GM12878 (cell line): ENCODE measurements around the gene PLXNA2. TPM values are rescaled to one million over a fixed set of nuclear protein-coding genes. Genes with fewer than 3 reads are reported as not detected.

Source experiments
- ATAC-seq: fragments of 200-7000 bp; cut with Tn5 transposase; 3 replicates; pipeline ENCODE4 v1.9.1; 2020; ENCODE audit warnings: mild to moderate bottlenecking, moderate library complexity
- BruUV-seq: library from RNA; stranded (reverse); fragments of 400-500 nt; replicated peaks from 2 replicates; lab custom pipeline; 2021; lab: Mats Ljungman, UMichigan
- CTCF ChIA-PET: fragments of 300-600 bp; sonication (Branson Sonifier 250); formaldehyde crosslinking; extraction: SDS; loops from one replicate; lab custom pipeline; 2021; ENCODE audit warnings: inconsistent platforms; lab: Yijun Ruan, JAX
- POLR2A ChIA-PET: fragments of 350-600 bp; formaldehyde crosslinking; extraction: SDS; loops from one replicate; lab custom pipeline; 2021; ENCODE audit warnings: inconsistent platforms; lab: Charles Lee
- RAD21 ChIA-PET: fragments of 300-600 bp; sonication (Branson Sonifier 250); formaldehyde crosslinking; loops from one replicate; lab custom pipeline; 2023; ENCODE audit warnings: antibody characterized with exemption; ENCODE audit not compliant: unreplicated experiment; lab: Charles Lee
- SMC1A ChIA-PET: fragments of 300-600 bp; sonication (Branson Sonifier 250); formaldehyde crosslinking; loops from one replicate; lab custom pipeline; 2023; ENCODE audit not compliant: unreplicated experiment, uncharacterized antibody; lab: Charles Lee
- DNase-seq: peaks from one replicate; pipeline ENCODE4 v3.0.0-alpha.2; 2011; ENCODE audit warnings: low read depth, low spot score
- FAIRE-seq: peaks from 3 replicates; lab custom pipeline; 2011; peaks lifted over from hg19 to GRCh38; lab: Jason Lieb, UNC
- H2AFZ ChIP-seq: 2 replicates; pipeline ENCODE4 v1.6.0; 2011; ENCODE audit warnings: low read depth, low read length, control low read depth; ENCODE audit not compliant: control insufficient read depth
- H3K27ac ChIP-seq: 2 replicates; pipeline ENCODE4 v1.5.1; 2011; ENCODE audit warnings: control low read depth; ENCODE audit not compliant: control insufficient read depth, insufficient read depth
- H3K27me3 ChIP-seq, 2 experiments: replicated peaks in 1 of 2; 2 replicates each; pipeline versions ENCODE4 v1.6.0 to v1.6.1; 2011; ENCODE audit warnings: low read length in 1 of 2; ENCODE audit not compliant: control insufficient read depth in 2 of 2, insufficient read depth in 2 of 2
- H3K36me3 ChIP-seq, 2 experiments: 2 replicates each; pipeline ENCODE4 v1.5.1; 2011; ENCODE audit warnings: low read length in 1 of 2; ENCODE audit not compliant: control insufficient read depth in 2 of 2, insufficient read depth in 2 of 2
- H3K4me1 ChIP-seq: 2 replicates; pipeline ENCODE4 v1.6.1; 2011; ENCODE audit warnings: mild to moderate bottlenecking, low read length, moderate library complexity, mixed read lengths; ENCODE audit not compliant: control insufficient read depth, insufficient read depth
- H3K4me2 ChIP-seq: 2 replicates; pipeline ENCODE4 v1.6.0; 2011; ENCODE audit warnings: control low read depth; ENCODE audit not compliant: control insufficient read depth, insufficient read depth
- H3K4me3 ChIP-seq: fragments of 200-600 bp; sonication (generic); 2 replicates; pipeline ENCODE4 v1.5.1; 2016
- H3K79me2 ChIP-seq: 2 replicates; pipeline ENCODE4 v1.6.0; 2011; ENCODE audit warnings: low read length; ENCODE audit not compliant: control insufficient read depth, insufficient read depth
- H3K9ac ChIP-seq: 2 replicates; pipeline ENCODE4 v1.8.0; 2011; ENCODE audit warnings: low read length, control low read depth, mixed read lengths; ENCODE audit not compliant: control insufficient read depth, insufficient read depth
- H3K9me3 ChIP-seq: replicated peaks from 3 replicates; pipeline ENCODE4 v1.5.1; 2011; ENCODE audit warnings: mild to moderate bottlenecking, low read length; ENCODE audit not compliant: control insufficient read depth, insufficient read depth
- H4K20me1 ChIP-seq: 2 replicates; pipeline ENCODE4 v1.6.0; 2011; ENCODE audit not compliant: control insufficient read depth, insufficient read depth
- BACH1 ChIP-seq: fragments of 450-650 bp; IDR thresholded peaks from 2 replicates; pipeline ENCODE4 v1.6.1; 2017; ENCODE audit warnings: mild to moderate bottlenecking, borderline replicate concordance
- BCLAF1 ChIP-seq: fragments of 450-650 bp; IDR thresholded peaks from 2 replicates; pipeline ENCODE4 v1.6.1; 2017; ENCODE audit warnings: antibody characterized with exemption, mild to moderate bottlenecking, moderate library complexity
- E2F8 ChIP-seq: fragments of 450-650 bp; IDR thresholded peaks from 2 replicates; pipeline ENCODE4 v1.6.1; 2018; ENCODE audit warnings: mild to moderate bottlenecking, low read depth, moderate library complexity; ENCODE audit not compliant: partially characterized antibody
- EGR1 ChIP-seq, 2 experiments: IDR thresholded peaks; 1 replicate in 1 of 2; 2 replicates in 1 of 2; pipeline ENCODE4 v1.6.1; 2011 to 2012; ENCODE audit warnings: low read depth in 2 of 2, low read length in 2 of 2, borderline replicate concordance in 1 of 2, mild to moderate bottlenecking in 1 of 2, moderate library complexity in 1 of 2
- FOXM1 ChIP-seq: IDR thresholded peaks from 2 replicates; pipeline ENCODE4 v1.6.1; 2012; ENCODE audit warnings: low read depth, mild to moderate bottlenecking, inconsistent platforms, low read length, moderate library complexity
- IKZF2 ChIP-seq, 2 experiments: fragments of 450-650 bp; IDR thresholded peaks; 2 replicates each; pipeline ENCODE4 v1.6.1; 2017; ENCODE audit warnings: mild to moderate bottlenecking in 2 of 2, moderate library complexity in 2 of 2
- MEF2B ChIP-seq: fragments of 450-650 bp; IDR thresholded peaks from 2 replicates; pipeline ENCODE4 v1.6.1; 2018; ENCODE audit warnings: mild to moderate bottlenecking, moderate library complexity; ENCODE audit not compliant: partially characterized antibody, poor library complexity, severe bottlenecking
- MLLT1 ChIP-seq: fragments of 450-650 bp; IDR thresholded peaks from 2 replicates; pipeline ENCODE4 v1.6.1; 2016; ENCODE audit warnings: mild to moderate bottlenecking
- MYC ChIP-seq: IDR thresholded peaks from 2 replicates; pipeline ENCODE4 v1.6.1; 2011; ENCODE audit warnings: mild to moderate bottlenecking, low read length, moderate library complexity, inconsistent platforms; ENCODE audit not compliant: insufficient read depth, insufficient replicate concordance, insufficient read length, severe bottlenecking
- SMARCA5 ChIP-seq: fragments of 450-650 bp; IDR thresholded peaks from 2 replicates; pipeline ENCODE4 v1.6.1; 2017; ENCODE audit warnings: mild to moderate bottlenecking
- YY1 ChIP-seq: IDR thresholded peaks from 2 replicates; pipeline ENCODE4 v1.6.1; 2011; ENCODE audit warnings: low read depth, mild to moderate bottlenecking, low read length
- WGBS: methylation state at CpG from one replicate; pipeline ENCODE4 v1.1.6; 2016; ENCODE audit warnings: low lambda C conversion rate; ENCODE audit not compliant: insufficient replicate concordance, insufficient coverage; ENCODE audit errors: missing lambda C conversion rate; 5-methylcytosine and 5-hydroxymethylcytosine counted together
- in situ Hi-C: fragments of 300-500 bp; cut with MboI; formaldehyde crosslinking; loops from 9 replicates; pipeline ENCODE4 v1.14.3; 2018; ENCODE audit warnings: mixed read lengths
- intact Hi-C: fragments of 100-400 bp; cut with micrococcal nuclease; formaldehyde crosslinking; loops from one replicate; pipeline ENCODE4 v1.14.2; 2022; ENCODE audit not compliant: unreplicated experiment
- polyA plus RNA-seq, 11 experiments: library from polyadenylated mRNA; depleted of rRNA in 4 of 11; unstranded in 6 of 11; stranded (reverse) in 5 of 11; fragments of >200 nt; fragmentation: Nextera tagmentation in 4 of 11; fragmentation: Illumina TruSeq in 1 of 11; extraction: Ambion mirVana in 4 of 11; extraction: Trizol in 1 of 11; gene quantifications; 1 replicate in 1 of 11; 2 replicates in 10 of 11; pipeline versions ENCODE4 v1.2.1 to v1.2.3, GENCODE V29; 2011 to 2016; ENCODE audit warnings: inconsistent platforms in 2 of 11, missing spikeins in 2 of 11, low read depth in 1 of 11
- total RNA-seq, 4 experiments: library from RNA; depleted of rRNA in 3 of 4; stranded (reverse); fragments of >200 nt in 3 of 4; fragmentation: Illumina TruSeq in 1 of 4; extraction: Trizol in 1 of 4; gene quantifications; 2 replicates each; pipeline versions ENCODE4 v1.2.1 to v1.2.3, GENCODE V29; 2013 to 2021
- TF ChIP-seq, protein P1 (sequence below): IDR thresholded peaks from 2 replicates; pipeline ENCODE4 v1.6.1; 2012; ENCODE audit warnings: low read depth, low read length, improper control_type of control experiment
- TF ChIP-seq, protein P2 (sequence below): IDR thresholded peaks from 2 replicates; pipeline ENCODE4 v1.6.1; 2012; ENCODE audit warnings: low read depth, low read length, improper control_type of control experiment

PLXNA2 gene
- total and polyA plus RNA-seq, 10 of the 15 experiments (the other 5 are each of a cell fraction or from before 2014, with no cell fraction given): under 0.01 to 0.08 (median 0.07) TPM; not detected in 4

GRCh38 chr1:208127792-208128529, 116.2 kb downstream of the PLXNA2 start:
- DNase-seq: no peak
- WGBS: 17% methylated on average over 10 of the region's 10 CpGs
- no peaks in the 10 kb centered on the region for H3K36me3 ChIP-seq
- no peak for ATAC-seq
- RAD21 ChIA-PET: no interaction called here
- no peaks in the 10 kb centered on the region for H3K4me1 ChIP-seq
- no peak overlapping the region for H2AFZ ChIP-seq
- H3K27ac ChIP-seq: no peak overlapping the region
- H3K4me2 ChIP-seq: no peak overlapping the region
- no peaks in the 10 kb centered on the region for H4K20me1 ChIP-seq
- SMC1A ChIA-PET: interaction anchor here (0.9 to 2.3 kb wide), 2 partner anchors 106 to 117 kb away, joined by 3 to 13 read pairs; partner anchors contain the start of gene PLXNA2
- in situ Hi-C loops (loop anchor here (5.0 kb wide), 1 partner anchor 114 kb away; the partner anchor contains the start of gene PLXNA2), intact Hi-C loops (no loop called here)
- no peak for FAIRE-seq
- H3K9ac ChIP-seq: no peak overlapping the region
- H3K79me2 ChIP-seq: no peaks in the 10 kb centered on the region
- H3K27me3 ChIP-seq: peaks cover 0 to 2% of the 10 kb centered on the region in 2 experiments; a peak in 3 of 4 replicates
- POLR2A ChIA-PET: no interaction called here
- no TSS peak for BruUV-seq
- CTCF ChIA-PET: interaction anchor here (1.1 to 9.1 kb wide), 2 partner anchors 34 to 113 kb away, joined by 3 to 166 read pairs; partner anchors contain the start of gene PLXNA2
- H3K4me3 ChIP-seq: no peak overlapping the region
- no peaks in the 10 kb centered on the region for H3K9me3 ChIP-seq
- TF ChIP-seq IKZF2 (IDR thresholded peaks at IDR 0.05) (no peak), MLLT1 (no peak), MEF2B (no peak), BCLAF1 (no peak), MYC (no peak), BACH1 (no peak), EGR1 (IDR thresholded peaks at IDR 0.05; ENCODE audit: borderline replicate concordance in 1 of 2, low read depth in 2 of 2, low read length in 2 of 2) (no peak), SMARCA5 (no peak), YY1 (no peak), E2F8 (no peak), FOXM1 (no peak)
- TF ChIP-seq, protein P1, sequence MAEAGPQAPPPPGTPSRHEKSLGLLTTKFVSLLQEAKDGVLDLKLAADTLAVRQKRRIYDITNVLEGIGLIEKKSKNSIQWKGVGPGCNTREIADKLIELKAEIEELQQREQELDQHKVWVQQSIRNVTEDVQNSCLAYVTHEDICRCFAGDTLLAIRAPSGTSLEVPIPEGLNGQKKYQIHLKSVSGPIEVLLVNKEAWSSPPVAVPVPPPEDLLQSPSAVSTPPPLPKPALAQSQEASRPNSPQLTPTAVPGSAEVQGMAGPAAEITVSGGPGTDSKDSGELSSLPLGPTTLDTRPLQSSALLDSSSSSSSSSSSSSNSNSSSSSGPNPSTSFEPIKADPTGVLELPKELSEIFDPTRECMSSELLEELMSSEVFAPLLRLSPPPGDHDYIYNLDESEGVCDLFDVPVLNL: no peak
- TF ChIP-seq, protein P2, sequence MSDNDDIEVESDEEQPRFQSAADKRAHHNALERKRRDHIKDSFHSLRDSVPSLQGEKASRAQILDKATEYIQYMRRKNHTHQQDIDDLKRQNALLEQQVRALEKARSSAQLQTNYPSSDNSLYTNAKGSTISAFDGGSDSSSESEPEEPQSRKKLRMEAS: no peak
